ENCODE measurements around the gene TPCN1.

The TPCN1 gene

DNA sequence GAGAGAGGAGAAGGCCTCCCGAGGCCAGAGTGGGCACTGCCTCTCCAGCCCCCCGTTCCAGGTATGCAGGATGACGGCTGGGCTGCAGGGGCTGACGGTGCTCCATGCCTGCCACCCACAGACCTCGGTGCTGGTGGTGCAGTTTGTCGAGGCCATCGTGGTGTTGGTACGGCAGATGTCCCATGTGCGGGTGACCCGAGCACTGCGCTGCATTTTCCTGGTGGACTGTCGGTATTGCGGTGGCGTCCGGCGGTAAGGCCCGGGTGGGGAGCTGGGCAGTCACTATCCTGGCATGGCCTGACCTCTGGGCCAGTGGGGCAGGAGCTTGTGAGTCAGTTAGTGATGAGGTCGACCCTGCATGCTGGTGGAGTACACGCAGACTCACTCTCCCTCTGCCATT, 47.4 kb downstream of the TPCN1 start:
- Mint-ChIP-seq H3K4me3 (no peak overlapping the region), H3K27me3 (no peaks in the 10 kb centered on the region), H3K9me3 (no peaks in the 10 kb centered on the region), H3K36me3 (ENCODE audit: insufficient read depth) (peaks cover 19% of the 10 kb centered on the region), H3K27ac (ENCODE audit: low read depth) (no peak overlapping the region), H3K4me1 (no peaks in the 10 kb centered on the region)
- ATAC-seq (replicated peaks; ENCODE audit: extremely low read depth, poor library complexity, severe bottlenecking) (no peak), DNase-seq (ENCODE audit: low spot score in 2 of 2) (no peak)

DNA sequence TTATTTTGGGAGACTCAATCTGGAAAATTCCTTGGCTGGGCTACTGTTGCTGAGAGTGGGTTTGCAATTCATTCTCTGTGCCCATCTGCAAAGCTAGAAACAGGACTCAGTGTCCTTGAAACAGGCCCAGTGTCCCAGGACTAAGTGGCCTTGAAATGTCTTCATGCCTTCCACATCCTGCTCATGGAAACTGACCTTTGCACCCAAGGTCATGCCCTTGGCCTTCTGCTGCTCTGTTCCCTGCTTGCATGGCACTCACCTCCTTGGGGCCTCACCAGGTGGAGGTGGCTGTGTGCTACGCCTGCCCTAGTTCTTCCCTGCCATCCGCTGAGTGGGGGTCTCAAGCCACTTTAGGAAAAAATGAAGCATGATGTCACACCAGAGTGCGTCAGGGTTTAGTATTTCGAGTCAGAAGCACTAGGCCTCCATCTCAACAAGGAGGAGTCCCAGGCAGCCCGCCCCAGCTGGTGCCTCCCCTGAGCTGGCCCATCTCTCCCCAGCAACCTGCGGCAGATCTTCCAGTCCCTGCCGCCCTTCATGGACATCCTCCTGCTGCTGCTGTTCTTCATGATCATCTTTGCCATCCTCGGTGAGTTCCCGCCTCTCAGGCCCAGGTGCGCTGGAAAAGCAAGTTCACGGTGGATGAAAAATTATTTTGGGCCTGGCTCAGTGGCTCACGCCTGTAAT, 48.1 kb downstream of the TPCN1 start:
- Mint-ChIP-seq H3K4me3 (no peak overlapping the region), H3K27me3 (no peaks in the 10 kb centered on the region), H3K9me3 (no peaks in the 10 kb centered on the region), H3K4me1 (no peaks in the 10 kb centered on the region), H3K36me3 (ENCODE audit: insufficient read depth) (peaks cover 16% of the 10 kb centered on the region), H3K27ac (ENCODE audit: low read depth) (no peak overlapping the region)
- ATAC-seq (replicated peaks; ENCODE audit: extremely low read depth, poor library complexity, severe bottlenecking) = no peak
- no peak for DNase-seq (ENCODE audit: low spot score in 2 of 2)

DNA sequence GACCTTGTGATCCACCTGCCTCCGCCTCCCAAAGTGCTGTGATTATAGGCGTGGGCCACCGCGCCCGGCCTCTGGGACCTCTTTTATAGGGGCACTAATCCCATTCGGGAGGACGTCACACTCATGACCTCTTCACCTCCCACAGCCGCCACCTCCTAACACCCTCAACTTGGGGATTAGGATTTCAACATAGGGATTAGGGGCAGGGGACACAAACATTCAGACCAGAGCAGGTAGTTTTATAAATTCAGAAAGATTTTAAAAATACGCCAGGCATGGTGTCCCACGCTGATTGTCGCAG, 49.4 kb downstream of the TPCN1 start:
- Mint-ChIP-seq H3K36me3 (ENCODE audit: insufficient read depth) (peaks cover 16% of the 10 kb centered on the region), H3K27ac (ENCODE audit: low read depth) (no peak overlapping the region), H3K4me3 (no peak overlapping the region), H3K4me1 (no peaks in the 10 kb centered on the region), H3K9me3 (no peaks in the 10 kb centered on the region), H3K27me3 (no peaks in the 10 kb centered on the region)
- DNase-seq (ENCODE audit: low spot score in 2 of 2) (no peak), ATAC-seq (replicated peaks; ENCODE audit: extremely low read depth, poor library complexity, severe bottlenecking) (no peak)

DNA sequence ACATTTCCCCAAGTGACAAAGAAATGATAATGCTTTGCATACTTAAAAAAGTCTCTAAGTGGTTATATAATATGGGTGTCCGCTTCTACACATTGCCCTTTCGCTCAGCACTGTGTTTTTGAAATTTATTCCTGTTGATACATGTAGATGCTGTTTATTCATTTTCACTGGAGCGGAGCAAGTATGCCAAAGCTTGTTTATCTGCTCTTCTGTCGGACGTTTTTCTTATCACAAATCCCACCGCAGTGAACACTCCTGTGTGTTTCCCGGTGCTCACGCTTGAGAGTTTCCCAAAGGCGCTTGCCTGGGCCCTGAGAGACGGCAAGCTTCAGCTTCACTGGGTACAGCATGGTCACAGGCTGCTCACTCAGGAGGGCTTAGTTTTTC, 50.2 kb downstream of the TPCN1 start:
- Mint-ChIP-seq H3K4me3 (no peak overlapping the region), H3K27me3 (no peaks in the 10 kb centered on the region), H3K9me3 (no peaks in the 10 kb centered on the region), H3K27ac (ENCODE audit: low read depth) (no peak overlapping the region), H3K4me1 (no peaks in the 10 kb centered on the region), H3K36me3 (ENCODE audit: insufficient read depth) (peaks cover 14% of the 10 kb centered on the region)
- no peak for ATAC-seq (replicated peaks; ENCODE audit: extremely low read depth, poor library complexity, severe bottlenecking)
- DNase-seq (ENCODE audit: low spot score in 2 of 2) = no peak

DNA sequence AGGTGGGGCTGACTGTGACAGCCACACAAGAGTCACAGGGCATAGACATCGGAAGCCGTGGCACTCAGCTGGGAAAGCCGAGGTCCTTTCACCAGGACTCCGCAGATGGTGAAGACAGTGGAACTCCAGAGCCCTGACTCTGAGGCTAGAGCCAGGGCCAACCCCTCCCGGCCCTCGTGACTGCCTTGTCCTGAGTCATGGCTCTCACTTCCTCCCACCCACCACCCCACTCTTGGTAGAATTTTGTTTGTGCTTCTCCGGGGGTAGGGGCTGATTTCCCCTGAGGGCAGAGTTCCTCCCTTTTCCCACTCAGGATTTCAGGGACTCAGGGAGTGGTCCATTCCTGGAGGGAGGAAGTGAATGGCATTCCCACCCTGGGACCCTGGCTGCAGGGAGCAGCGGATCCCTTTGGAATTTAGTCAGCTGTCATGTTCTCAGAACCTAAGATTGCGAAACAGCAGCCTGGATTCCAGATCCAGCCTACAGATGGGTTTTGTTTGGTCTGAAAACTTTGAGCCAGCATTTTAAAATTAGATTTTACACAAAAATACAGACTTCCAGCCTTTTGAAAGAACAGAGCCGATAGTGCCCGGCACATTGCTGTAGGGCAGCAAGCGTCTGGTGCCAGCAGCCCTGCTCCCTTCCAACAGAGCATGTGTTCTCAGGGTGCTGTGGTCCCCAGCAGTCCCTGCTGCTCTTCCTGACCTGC, 50.7 kb downstream of the TPCN1 start:
- no peak for DNase-seq (ENCODE audit: low spot score in 2 of 2)
- Mint-ChIP-seq H3K27me3 (no peaks in the 10 kb centered on the region), H3K9me3 (no peaks in the 10 kb centered on the region), H3K27ac (ENCODE audit: low read depth) (no peak overlapping the region), H3K4me1 (no peaks in the 10 kb centered on the region), H3K4me3 (no peak overlapping the region), H3K36me3 (ENCODE audit: insufficient read depth) (peaks cover 17% of the 10 kb centered on the region)
- no peak for ATAC-seq (replicated peaks; ENCODE audit: extremely low read depth, poor library complexity, severe bottlenecking)

DNA sequence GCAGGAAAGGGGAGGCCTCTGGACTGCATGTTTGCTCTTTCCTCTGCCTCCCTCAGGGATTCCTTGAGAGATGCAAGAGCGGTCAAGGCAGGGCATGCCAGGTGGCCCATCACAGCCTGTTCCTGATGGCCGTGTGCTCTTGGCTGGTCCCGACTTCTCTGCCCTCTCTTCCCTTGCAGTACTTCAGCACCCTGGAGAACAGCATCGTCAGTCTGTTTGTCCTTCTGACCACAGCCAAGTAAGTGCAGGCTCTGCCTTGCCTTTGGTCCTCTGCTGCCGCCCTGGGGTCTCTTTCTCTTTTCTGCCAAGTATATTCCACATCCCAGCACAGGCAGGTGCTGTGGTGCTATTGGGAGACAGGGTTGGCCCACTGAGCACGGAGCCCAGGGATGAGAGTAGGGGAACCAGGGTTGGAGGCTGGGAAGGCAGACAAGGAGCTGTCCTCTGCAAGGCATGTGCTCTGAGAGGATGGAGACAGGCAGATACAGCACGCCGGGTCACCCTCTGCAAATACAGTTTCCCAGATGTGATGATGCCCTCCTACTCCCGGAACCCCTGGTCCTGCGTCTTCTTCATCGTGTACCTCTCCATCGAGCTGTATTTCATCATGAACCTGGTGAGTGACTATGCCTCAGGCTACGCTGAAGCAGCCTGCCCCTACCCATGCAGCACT, 51.9 kb downstream of the TPCN1 start:
- no peak for ATAC-seq (replicated peaks; ENCODE audit: extremely low read depth, poor library complexity, severe bottlenecking)
- H3K4me3 Mint-ChIP-seq = no peak overlapping the region
- H3K9me3 Mint-ChIP-seq = no peaks in the 10 kb centered on the region
- H3K27me3 Mint-ChIP-seq = no peaks in the 10 kb centered on the region
- peak overlapping the region; percentile 59 for H3K27ac Mint-ChIP-seq (ENCODE audit: low read depth)
- H3K36me3 Mint-ChIP-seq (ENCODE audit: insufficient read depth) = peaks cover 17% of the 10 kb centered on the region
- no peaks in the 10 kb centered on the region for H3K4me1 Mint-ChIP-seq
- DNase-seq (ENCODE audit: low spot score in 2 of 2) = no peak

DNA sequence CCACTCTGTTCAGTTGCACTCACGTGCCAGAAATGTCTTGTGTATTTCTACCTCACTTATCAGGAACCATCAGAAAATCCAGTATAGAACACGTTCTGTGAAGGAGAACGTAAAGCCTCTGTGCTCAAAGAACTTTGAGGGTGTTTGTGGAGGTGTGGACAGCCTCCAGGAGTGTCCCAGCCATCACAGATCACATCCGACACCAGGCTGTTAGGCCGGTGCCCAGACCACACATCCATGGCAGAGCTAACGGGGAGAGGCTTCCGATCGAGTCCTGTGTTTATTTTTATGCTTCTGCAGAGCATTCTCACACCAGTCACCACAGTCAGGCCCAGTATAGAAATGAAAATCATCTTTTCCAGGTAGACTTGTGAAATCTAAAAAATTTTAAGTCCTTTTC, 53.6 kb downstream of the TPCN1 start:
- H3K27me3 Mint-ChIP-seq = no peaks in the 10 kb centered on the region
- no peak overlapping the region for H3K27ac Mint-ChIP-seq (ENCODE audit: low read depth)
- no peak for DNase-seq (ENCODE audit: low spot score in 2 of 2)
- no peak for ATAC-seq (replicated peaks; ENCODE audit: extremely low read depth, poor library complexity, severe bottlenecking)
- H3K36me3 Mint-ChIP-seq (ENCODE audit: insufficient read depth) = peaks cover 17% of the 10 kb centered on the region
- no peaks in the 10 kb centered on the region for H3K4me1 Mint-ChIP-seq
- H3K4me3 Mint-ChIP-seq = no peak overlapping the region
- H3K9me3 Mint-ChIP-seq = no peaks in the 10 kb centered on the region

DNA sequence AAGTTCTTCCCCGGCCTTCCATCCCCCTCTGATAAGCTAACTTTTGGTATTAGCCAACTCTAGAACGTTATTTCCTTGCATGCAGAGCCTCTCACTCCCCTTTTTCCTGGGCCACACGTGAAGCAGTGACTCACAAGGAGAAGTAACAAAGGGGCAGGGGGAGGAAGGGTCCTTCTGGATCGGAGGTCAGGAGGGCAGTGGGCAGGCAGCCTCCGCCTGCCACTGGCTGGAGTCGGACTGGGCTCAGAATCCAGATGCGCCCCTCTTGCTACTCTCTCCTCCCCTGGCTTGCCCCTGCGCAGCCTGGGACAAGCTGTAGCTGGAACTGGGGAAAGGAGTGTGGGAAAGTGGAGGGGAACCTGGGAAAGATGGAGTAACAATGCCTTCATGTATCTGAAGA, 55.0 kb downstream of the TPCN1 start:
- Mint-ChIP-seq H3K9me3 (no peaks in the 10 kb centered on the region), H3K27me3 (no peaks in the 10 kb centered on the region), H3K4me1 (no peaks in the 10 kb centered on the region), H3K36me3 (ENCODE audit: insufficient read depth) (peaks cover 14% of the 10 kb centered on the region), H3K4me3 (no peak overlapping the region), H3K27ac (ENCODE audit: low read depth) (no peak overlapping the region)
- DNase-seq (ENCODE audit: low spot score in 2 of 2) = no peak
- no peak for ATAC-seq (replicated peaks; ENCODE audit: extremely low read depth, poor library complexity, severe bottlenecking)

DNA sequence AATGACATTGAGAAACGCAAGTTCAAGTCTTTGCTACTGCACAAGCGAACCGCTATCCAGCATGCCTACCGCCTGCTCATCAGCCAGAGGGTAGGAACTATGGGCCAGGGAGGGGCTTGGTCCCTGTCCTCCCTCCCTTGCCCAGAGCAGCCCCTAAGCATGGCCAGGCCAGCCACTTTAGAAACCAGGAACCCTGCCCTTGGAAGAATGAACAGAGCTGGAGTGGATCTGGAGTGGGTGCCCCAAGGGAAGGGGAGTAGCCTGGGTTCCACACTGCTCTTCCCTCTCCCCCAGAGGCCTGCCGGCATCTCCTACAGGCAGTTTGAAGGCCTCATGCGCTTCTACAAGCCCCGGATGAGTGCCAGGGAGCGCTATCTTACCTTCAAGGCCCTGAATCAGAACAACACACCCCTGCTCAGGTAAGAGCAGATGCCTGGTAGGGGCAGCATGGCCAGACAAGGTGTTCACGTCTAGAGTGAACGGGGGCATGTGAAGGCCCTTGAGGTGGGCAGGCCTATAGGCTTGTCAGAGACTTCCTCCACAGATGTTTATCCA, 55.8 kb downstream of the TPCN1 start:
- Mint-ChIP-seq H3K4me1 (no peaks in the 10 kb centered on the region), H3K27me3 (no peaks in the 10 kb centered on the region), H3K36me3 (ENCODE audit: insufficient read depth) (peaks cover 11% of the 10 kb centered on the region), H3K27ac (ENCODE audit: low read depth) (no peak overlapping the region), H3K9me3 (no peaks in the 10 kb centered on the region), H3K4me3 (no peak overlapping the region)
- ATAC-seq (replicated peaks; ENCODE audit: extremely low read depth, poor library complexity, severe bottlenecking) (no peak), DNase-seq (ENCODE audit: low spot score in 2 of 2) (no peak)

DNA sequence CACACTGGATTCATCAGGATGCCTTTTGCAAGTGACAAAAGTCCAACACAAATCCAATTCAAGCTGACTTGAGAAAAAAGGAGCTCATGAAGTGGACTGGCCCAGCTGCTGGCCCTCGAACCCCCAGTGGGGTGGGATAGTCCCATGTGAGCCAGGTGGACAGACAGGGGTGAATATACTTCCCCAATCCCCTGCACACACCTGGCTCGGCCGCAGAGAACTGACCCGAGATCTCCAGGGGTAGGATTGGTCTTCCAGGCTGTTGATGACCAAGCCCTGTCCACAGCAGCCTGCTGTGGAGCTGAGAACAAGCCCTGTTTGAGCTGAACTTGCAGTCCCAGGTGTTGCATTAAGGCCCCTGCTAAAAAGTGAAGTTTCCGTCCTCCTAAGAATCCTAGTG, 56.2 kb downstream of the TPCN1 start:
- Mint-ChIP-seq H3K9me3 (no peaks in the 10 kb centered on the region), H3K27me3 (no peaks in the 10 kb centered on the region), H3K4me1 (no peaks in the 10 kb centered on the region), H3K27ac (ENCODE audit: low read depth) (no peak overlapping the region), H3K36me3 (ENCODE audit: insufficient read depth) (peaks cover 8% of the 10 kb centered on the region), H3K4me3 (no peak overlapping the region)
- DNase-seq (ENCODE audit: low spot score in 2 of 2) (no peak), ATAC-seq (replicated peaks; ENCODE audit: extremely low read depth, poor library complexity, severe bottlenecking) (no peak)

DNA sequence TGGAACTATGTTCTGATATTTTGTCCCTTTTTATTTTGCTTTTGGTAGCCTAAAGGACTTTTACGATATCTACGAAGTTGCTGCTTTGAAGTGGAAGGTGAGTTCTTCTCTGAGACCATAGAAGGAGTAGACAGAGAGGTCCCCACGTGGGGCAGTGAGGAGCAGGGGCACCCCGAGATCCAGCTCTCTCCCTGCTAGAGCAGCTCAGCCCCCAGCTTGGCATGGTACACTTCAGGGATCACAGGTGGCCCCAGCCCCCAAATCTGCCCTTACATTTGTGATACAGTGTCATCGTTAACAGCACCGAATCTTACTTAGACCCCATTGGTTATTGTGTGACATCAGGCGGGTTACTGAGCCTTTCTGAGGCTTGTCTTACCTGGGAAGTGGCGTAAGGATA, 56.9 kb downstream of the TPCN1 start:
- no peak overlapping the region for H3K27ac Mint-ChIP-seq (ENCODE audit: low read depth)
- DNase-seq (ENCODE audit: low spot score in 2 of 2) (no peak), ATAC-seq (replicated peaks; ENCODE audit: extremely low read depth, poor library complexity, severe bottlenecking) (no peak)
- no peaks in the 10 kb centered on the region for H3K27me3 Mint-ChIP-seq
- peaks cover 8% of the 10 kb centered on the region for H3K36me3 Mint-ChIP-seq (ENCODE audit: insufficient read depth)
- no peak overlapping the region for H3K4me3 Mint-ChIP-seq
- no peaks in the 10 kb centered on the region for H3K9me3 Mint-ChIP-seq
- H3K4me1 Mint-ChIP-seq = no peaks in the 10 kb centered on the region

DNA sequence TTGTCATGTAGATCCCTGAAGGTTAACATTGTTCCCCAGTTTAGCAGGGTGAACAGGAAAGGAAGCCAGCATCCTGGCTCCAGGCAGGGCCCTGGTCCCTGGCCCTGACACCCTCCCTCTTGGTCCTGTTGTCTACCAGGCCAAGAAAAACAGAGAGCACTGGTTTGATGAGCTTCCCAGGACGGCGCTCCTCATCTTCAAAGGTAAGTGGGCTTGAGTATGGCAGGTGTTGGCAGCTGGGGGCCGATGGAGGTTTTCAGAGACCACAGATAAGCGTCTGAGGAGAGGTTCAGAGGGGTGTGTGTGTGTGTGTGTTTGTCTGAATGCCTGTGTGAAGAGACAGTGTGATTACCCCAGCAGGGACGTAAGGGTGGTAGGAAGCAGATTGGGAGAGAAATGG, 57.4 kb downstream of the TPCN1 start:
- no peak overlapping the region for H3K4me3 Mint-ChIP-seq
- DNase-seq (ENCODE audit: low spot score in 2 of 2) (no peak), ATAC-seq (replicated peaks; ENCODE audit: extremely low read depth, poor library complexity, severe bottlenecking) (no peak)
- H3K9me3 Mint-ChIP-seq = no peaks in the 10 kb centered on the region
- no peaks in the 10 kb centered on the region for H3K27me3 Mint-ChIP-seq
- H3K4me1 Mint-ChIP-seq = no peaks in the 10 kb centered on the region
- no peak overlapping the region for H3K27ac Mint-ChIP-seq (ENCODE audit: low read depth)
- peaks cover 8% of the 10 kb centered on the region for H3K36me3 Mint-ChIP-seq (ENCODE audit: insufficient read depth)

DNA sequence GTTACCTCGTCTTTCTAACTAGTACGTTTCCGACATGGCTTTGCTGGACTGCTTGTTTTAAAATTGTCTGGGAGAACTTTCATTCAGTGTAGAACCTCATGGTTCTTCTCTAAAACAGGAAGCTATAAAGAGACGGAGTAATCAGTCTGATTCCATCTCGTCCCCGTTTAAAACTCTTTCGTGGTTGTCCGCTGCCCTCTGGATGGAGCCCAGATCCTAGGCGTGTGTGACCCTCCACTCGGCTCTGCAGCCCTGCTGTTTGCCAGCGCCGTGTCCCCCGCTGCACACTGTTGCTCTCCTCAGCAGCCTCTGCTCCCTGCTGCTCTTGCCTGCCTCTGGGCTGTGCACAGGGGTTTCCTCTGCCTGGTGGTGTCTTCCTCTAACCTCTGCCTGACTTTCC, 63.5 kb downstream of the TPCN1 start:
- Mint-ChIP-seq H3K36me3 (ENCODE audit: insufficient read depth) (peaks cover 4% of the 10 kb centered on the region), H3K27ac (ENCODE audit: low read depth) (no peak overlapping the region), H3K4me3 (no peak overlapping the region), H3K4me1 (no peaks in the 10 kb centered on the region), H3K27me3 (no peaks in the 10 kb centered on the region), H3K9me3 (no peaks in the 10 kb centered on the region)
- ATAC-seq (replicated peaks; ENCODE audit: extremely low read depth, poor library complexity, severe bottlenecking) = no peak
- DNase-seq (ENCODE audit: low spot score in 2 of 2) = no peak

Measured in central memory CD8-positive, alpha-beta T cell (primary cell).